Neural cell (in vitro differentiated cells): ENCODE measurements around the gene RNASE13.
A peak's percentile ranks its signal among the peaks of the same experiment; 100 is the strongest.

Source experiments
- CTCF ChIP-seq: fragments of 450-650 bp; IDR thresholded peaks from 2 replicates; pipeline ENCODE4 v1.5.1; 2014; ENCODE audit warnings: antibody characterized with exemption, mild to moderate bottlenecking, moderate library complexity; ENCODE audit not compliant: poor library complexity, severe bottlenecking
- EP300 ChIP-seq: fragments of 450-650 bp; conservative IDR thresholded peaks from 2 replicates; pipeline ENCODE4 v1.6.1; 2014; ENCODE audit warnings: antibody characterized with exemption, mild to moderate bottlenecking, moderate library complexity; ENCODE audit not compliant: poor library complexity, severe bottlenecking
- EZH2 ChIP-seq: fragments of 200-600, 300-800 bp; shearing (Covaris generic), sonication (generic); IDR thresholded peaks from 2 replicates; pipeline ENCODE4 v1.6.1; 2014; ENCODE audit warnings: antibody characterized with exemption, low read length, borderline replicate concordance, mild to moderate bottlenecking; ENCODE audit not compliant: insufficient read depth, poor library complexity, severe bottlenecking
- POLR2AphosphoS5 ChIP-seq: IDR thresholded peaks from 2 replicates; pipeline ENCODE4 v1.6.1; 2012
- REST ChIP-seq: IDR thresholded peaks from 2 replicates; pipeline ENCODE4 v1.6.1; 2012; ENCODE audit warnings: borderline replicate concordance

GRCh38 chr14:21015312-21015711 is 19.3 kb downstream of the RNASE13 start:
- TF ChIP-seq POLR2AphosphoS5: no peak
- TF ChIP-seq REST: peak; percentile 28
- no peak for TF ChIP-seq CTCF
- no peak for TF ChIP-seq EZH2
- peak; percentile 52 for TF ChIP-seq EP300
